NCI-H1092 treated with DMSO at 0.1 percent for 48 hours (cell line): ENCODE measurements around the gene PMFBP1.

Experiments used
- DNase-seq: peaks from one replicate; lab custom pipeline; 2025; lab: John Stamatoyannopoulos, UW

The PMFBP1 gene, protein sequence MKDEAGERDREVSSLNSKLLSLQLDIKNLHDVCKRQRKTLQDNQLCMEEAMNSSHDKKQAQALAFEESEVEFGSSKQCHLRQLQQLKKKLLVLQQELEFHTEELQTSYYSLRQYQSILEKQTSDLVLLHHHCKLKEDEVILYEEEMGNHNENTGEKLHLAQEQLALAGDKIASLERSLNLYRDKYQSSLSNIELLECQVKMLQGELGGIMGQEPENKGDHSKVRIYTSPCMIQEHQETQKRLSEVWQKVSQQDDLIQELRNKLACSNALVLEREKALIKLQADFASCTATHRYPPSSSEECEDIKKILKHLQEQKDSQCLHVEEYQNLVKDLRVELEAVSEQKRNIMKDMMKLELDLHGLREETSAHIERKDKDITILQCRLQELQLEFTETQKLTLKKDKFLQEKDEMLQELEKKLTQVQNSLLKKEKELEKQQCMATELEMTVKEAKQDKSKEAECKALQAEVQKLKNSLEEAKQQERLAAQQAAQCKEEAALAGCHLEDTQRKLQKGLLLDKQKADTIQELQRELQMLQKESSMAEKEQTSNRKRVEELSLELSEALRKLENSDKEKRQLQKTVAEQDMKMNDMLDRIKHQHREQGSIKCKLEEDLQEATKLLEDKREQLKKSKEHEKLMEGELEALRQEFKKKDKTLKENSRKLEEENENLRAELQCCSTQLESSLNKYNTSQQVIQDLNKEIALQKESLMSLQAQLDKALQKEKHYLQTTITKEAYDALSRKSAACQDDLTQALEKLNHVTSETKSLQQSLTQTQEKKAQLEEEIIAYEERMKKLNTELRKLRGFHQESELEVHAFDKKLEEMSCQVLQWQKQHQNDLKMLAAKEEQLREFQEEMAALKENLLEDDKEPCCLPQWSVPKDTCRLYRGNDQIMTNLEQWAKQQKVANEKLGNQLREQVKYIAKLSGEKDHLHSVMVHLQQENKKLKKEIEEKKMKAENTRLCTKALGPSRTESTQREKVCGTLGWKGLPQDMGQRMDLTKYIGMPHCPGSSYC

GRCh38 chr16:72172105-72173034 is at the start of gene PMFBP1:
TSS of gene PMFBP1 (minus strand) at chr16:72172155. CDS start at chr16:72171208, 947 bp downstream.
- no peak for DNase-seq

DNA sequence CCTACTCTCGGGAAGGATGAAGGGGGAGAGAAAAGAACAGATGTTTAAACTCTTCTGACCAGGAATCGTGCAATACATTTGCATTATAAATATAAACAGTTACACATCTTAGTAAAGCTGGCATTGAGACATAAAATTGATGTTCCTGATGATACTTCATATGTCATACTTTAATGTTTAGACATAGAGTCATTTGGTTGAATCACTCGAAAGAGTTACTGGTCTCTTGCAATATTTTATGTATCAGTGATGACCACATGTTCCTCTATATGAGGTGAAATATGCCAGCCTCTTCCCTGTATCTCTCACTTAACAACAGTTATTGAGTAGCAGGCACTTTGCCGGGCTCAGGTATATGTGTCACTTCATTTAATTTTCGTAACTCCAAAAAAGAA is 49.7 kb upstream of the PMFBP1 start:
- DNase-seq = no peak

DNA sequence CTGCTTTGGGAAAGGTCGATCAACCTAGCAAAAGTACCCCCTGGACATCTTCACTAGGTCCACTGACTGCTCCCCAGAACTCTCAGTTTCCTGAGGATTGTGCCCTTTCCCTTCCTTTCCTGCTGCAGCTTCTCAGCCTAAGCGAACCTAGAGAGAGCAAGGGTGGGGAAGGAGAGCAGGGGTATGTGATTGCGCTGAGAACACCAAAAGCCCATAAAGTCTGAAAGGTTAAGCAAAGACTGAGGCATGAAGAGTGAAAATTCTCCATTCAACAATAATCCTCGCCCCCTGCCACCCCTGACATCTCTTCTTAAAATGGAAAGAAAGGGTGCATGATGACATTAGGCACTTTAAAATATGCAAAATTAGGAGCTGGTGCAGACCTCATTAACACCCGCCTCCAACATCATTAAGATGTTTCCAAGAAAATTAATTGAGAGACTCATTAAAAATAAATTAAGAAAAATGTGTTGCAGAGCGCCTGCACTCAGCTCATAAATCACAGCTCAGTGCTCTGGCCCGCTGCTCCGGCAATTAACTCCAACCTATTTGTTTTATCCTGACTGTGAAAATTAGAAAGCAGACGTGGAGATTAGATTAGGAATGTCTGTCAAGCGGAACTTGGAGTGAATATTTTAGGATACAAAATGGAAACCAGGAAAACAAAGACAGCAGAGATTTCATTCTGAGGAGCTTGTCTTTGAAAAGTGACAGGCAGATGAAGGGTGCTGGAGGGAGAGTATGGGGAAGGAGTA is 49.1 kb upstream of the PMFBP1 start:
- DNase-seq = no peak

GRCh38 chr16:72219282-72219681 is 47.3 kb upstream of the PMFBP1 start:
- no peak for DNase-seq

DNA sequence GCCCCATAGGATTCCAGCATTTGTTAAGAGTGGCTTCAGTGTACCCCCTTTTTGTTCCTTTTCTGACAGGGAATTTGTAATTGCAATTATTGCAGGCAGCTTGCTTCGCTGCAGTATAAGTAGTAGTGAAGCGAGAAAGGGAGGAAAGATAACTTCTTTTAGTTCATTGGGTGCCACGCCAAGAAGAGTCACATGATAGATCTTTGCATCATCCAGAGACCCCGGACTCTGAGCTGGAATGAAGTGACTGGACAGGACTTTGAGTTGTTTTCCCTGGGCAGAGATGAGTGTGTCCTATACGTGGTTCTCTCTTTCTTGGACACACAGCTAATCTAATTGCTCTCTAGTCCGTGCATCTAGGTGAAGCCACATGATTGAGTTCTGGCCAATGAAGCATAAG is 44.8 kb upstream of the PMFBP1 start:
- no peak for DNase-seq

- DNase-seq = no peak
Observed at GRCh38 chr16:72214821-72215220, 42.9 kb upstream of the PMFBP1 start.

GRCh38 chr16:72211110-72211509 is 39.2 kb upstream of the PMFBP1 start:
- DNase-seq = no peak

GRCh38 chr16:72210555-72210954 is 38.6 kb upstream of the PMFBP1 start:
- DNase-seq = no peak

- no peak for DNase-seq
Observed at GRCh38 chr16:72210072-72210471, 38.1 kb upstream of the PMFBP1 start.

- no peak for DNase-seq
Observed at GRCh38 chr16:72206299-72206698, 34.3 kb upstream of the PMFBP1 start.

GRCh38 chr16:72203401-72203800 is 31.4 kb upstream of the PMFBP1 start:
- no peak for DNase-seq

- no peak for DNase-seq
Observed at GRCh38 chr16:72202014-72202413, 30.1 kb upstream of the PMFBP1 start.

DNA sequence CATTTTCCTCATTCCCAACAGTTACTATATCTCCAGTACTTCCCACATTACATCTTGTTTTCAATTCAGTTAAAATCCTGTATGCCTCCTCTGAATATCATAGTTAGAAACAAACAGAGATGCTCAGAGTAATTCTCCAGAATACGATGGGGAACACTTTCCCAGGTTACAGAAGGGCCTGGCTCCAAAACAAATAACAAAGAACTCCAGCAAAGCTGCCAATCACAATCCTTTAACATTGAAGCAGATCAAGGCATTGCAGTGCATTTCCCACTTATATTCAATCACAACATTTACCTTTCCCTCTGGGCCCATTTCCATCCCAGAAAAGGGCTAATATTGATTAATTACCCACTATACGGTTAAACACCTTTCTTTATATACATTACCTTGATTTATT is 29.4 kb upstream of the PMFBP1 start:
- no peak for DNase-seq

GRCh38 chr16:72199761-72200337 is 27.9 kb upstream of the PMFBP1 start:
- DNase-seq = peak; percentile 34

GRCh38 chr16:72198771-72199201 is 26.8 kb upstream of the PMFBP1 start:
- DNase-seq = peak; percentile 76

- peak; percentile 93 for DNase-seq
Observed at GRCh38 chr16:72198021-72198711, 26.2 kb upstream of the PMFBP1 start.

- no peak for DNase-seq
Observed at GRCh38 chr16:72197545-72197944, 25.6 kb upstream of the PMFBP1 start.

DNA sequence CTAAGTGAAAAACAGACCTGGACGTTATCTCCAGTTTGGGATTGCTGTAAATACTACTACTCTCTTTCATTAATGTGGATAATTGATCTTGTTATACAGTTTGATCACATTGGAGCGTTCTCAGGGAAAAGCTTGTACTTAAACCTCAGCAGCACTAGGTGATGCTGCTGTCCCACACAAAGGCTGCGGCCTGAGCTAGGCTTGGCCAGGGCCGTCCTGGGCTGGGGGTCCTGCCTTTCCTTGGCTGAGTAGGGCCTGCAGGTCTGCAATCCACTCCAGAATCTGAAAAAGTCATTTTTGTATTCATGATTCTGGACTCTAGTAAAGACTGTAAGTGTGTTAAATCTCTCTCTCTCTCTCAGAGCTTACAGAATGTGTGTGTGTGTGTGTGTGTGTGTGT is 23.7 kb upstream of the PMFBP1 start:
- no peak for DNase-seq

DNA sequence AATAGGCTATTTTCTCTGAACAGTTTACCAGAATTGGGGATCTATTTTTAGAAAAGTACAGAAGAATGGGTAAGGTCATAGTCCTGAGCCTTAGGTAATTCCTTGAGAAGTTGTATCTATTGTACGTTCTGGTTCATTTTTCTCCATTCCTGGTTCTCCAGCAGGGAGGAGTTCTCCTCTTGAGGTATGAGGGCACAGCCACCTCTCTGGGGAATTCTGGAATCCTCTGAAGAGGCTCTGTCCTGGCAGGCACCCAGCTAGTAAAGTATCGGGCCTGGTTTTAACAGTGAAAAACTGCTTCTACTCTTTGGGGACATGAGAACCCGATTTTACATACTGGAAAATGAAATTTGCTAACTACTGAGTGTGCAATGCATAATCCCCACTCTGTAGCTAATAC is 19.6 kb upstream of the PMFBP1 start:
- DNase-seq = peak; percentile 25

- no peak for DNase-seq
Observed at GRCh38 chr16:72189865-72190371, 18.0 kb upstream of the PMFBP1 start.
